ENCODE measurements around the gene LETM1. TPM values are rescaled to one million over a fixed set of nuclear protein-coding genes. Genes with fewer than 3 reads are reported as not detected.

Gene LETM1
- polyA plus RNA-seq, 1 donor: 15.2 TPM

DNA sequence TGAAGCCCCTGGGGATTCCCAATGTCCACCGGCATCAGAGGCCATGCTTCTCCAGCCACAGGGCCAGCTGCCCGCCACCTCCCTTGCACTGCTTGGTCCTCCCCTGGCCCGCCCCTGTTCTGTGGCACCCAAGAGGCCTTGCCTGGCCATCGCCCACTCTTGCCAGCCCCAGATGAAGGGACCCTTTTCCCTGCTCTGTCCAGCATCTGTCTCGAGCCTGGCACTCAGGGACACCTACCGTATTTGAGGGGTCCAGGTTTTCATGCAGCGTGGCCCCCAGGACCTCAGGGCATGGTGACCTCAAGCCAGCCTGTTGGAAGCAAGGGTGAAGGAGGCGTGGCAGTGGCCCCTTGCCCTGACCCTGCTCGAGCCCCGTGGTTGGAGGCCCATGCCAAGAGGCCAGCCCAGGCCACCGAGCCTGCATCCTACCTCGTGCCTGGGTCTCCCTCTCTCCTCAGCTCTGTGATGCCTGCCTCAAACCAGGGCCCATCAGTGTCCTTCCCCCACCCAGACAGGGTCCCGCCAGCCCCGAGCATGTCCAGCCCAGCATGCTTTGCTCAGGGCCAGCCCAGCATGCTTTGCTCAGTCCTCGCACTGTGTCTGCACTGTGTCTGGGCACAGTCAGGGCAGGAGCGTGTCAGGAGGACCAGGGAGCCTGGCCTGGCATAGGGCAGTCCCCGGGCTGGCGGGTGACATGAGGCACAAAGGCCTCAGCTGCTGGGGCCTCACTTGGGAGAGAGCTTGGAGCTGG lies 77.1 kb downstream of the LETM1 start:
- no peak for DNase-seq (ENCODE audit: low read depth)

DNA sequence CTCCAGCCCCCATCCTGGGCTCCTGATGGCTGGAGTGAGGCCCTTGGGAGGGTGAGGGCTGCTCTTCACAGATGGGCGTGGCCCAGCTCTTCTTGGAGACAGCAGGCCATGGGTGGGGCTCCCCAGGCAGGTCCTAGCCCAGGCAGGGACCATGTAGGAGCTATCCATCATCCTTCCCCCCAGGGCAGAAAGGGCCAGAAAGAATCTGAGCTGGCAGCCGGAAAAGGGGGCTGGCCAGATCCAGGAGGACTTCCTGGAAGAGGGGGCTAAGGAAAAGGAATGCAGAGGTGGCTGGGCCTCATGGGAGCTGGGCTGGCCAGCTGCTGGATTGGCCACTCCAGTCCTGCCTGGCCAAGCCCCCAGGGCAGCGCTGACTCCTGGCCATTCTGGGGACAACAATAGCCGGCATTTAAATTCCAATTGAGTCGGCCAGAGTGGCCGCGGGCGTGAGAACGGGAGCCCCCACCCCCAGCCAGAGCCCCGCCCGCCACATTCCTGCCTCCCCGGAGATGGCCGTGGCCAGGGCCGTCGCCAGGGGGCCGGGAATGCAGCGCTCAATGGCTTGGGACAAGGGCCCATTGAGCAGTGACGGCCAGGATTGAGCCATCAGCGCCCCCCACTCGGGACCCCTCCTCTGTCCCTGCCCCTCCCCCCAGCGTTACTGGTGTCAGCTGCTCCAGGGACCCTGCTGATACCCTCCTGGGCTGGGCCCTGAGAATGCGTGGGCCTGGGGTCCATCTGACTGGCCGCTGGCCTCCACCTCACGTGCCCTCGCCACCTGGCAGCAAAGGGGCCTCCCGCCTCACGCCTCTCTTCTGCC lies 77.9 kb downstream of the LETM1 start:
- DNase-seq (ENCODE audit: low read depth): no peak

GRCh38 chr4:1776521-1777161 lies 79.3 kb downstream of the LETM1 start:
- DNase-seq (ENCODE audit: low read depth): no peak

DNA sequence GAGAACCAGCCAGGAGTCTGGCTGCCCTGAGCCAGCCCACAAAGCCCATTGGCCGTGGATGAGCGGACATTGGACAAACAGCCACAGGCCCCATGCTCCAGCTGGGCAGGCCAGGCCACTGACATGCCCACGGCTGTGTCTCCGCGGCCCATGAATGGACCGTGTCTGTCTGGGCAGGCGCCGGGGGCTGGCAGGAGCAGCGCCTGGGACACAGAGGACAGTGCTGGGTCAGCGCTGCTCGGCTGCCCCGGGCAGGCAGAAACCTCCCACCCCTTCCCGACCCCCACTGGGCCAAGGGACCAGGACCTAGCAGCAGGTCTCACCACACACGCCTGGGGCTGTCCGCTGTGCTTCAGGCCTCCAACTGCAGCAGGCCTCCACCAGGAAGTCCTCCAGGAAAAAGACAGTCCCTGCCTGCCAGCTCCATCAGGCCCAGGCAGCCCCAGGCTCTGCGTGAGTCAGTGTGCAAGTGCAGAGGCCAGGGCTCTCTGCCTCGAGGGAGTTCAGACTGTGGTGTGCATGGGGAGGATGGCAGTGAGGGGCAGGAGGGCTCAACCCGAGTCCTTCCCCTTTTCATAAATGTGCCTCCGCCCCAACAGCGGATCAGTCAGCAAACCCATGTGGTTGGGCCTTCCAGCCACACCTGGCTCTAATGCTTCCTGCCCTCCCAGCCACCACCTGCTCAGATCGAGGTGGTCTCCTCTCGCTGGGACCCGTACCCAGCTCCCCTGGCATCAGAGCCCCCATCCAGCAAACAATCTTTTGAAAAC lies 80.0 kb downstream of the LETM1 start:
- no peak for DNase-seq (ENCODE audit: low read depth)

DNA sequence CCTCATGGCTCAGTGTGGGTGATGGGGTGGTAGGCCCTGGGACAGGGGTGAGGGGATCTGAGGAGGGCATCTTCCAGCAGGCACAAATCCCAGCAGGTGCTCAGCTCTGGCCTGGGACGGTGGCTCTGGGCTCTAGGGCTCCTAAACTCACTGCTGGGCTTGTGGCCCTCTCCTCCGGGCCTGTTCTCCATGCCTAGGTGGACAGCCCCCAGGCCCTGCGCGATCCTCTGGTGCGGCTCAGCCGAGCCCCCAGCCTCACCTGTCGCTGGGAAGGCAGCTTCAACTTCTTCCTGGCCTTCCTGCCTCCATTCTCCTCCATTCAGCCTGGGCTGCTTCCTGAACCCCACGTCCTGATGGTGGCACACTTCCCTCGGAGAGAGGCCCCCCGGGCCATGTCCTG lies 82.2 kb downstream of the LETM1 start:
- DNase-seq (ENCODE audit: low read depth): no peak

GRCh38 chr4:1772853-1773538 lies 83.0 kb downstream of the LETM1 start:
- no peak for DNase-seq (ENCODE audit: low read depth)

GRCh38 chr4:1771555-1772305 lies 84.2 kb downstream of the LETM1 start:
- no peak for DNase-seq (ENCODE audit: low read depth)

DNA sequence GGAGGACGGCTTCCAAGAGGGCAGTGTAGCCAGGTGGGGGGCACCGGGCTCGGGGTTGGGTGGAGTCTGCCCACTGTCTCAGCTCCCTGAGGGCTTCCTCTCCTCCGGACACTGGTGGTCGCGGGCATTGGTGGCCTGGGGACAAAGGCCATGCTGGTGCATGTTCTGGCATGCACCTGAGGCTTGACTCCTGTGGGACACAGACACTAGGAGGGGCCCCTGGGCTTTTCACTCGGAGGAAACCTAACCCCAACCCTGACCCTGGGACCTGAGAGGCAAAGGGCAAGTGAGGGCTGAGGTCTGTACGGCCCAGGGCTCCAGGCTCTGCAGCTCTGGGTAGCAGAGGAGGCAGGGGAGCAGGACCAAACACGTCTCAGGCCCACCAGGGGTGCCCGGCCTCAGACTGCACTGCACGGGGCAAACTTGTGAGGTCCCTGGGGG lies 85.1 kb downstream of the LETM1 start:
- DNase-seq (ENCODE audit: low read depth): no peak

DNA sequence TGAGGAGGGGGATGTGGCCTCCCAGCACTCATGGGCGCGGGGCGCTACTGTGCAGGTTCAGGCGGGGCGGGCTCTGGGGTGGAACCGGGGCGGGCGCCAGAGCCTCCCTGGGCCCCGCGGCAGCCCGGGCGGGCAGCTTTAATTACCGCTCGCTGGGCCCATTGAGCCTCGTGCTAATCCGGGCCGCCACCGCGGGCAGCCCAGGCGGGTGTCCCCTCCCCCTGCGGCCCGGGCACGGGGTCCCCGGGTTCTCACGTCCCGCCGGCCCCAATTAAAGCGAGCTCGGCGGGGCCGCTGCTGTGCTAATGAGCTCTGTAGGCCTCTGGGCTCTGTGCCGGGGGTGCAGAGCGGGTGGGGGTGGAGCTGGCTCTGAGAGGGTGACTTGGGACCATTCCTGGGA lies 85.7 kb downstream of the LETM1 start:
- no peak for DNase-seq (ENCODE audit: low read depth)

- no peak for DNase-seq (ENCODE audit: low read depth)
Measured at GRCh38 chr4:1769692-1770091, 86.3 kb downstream of the LETM1 start.

DNA sequence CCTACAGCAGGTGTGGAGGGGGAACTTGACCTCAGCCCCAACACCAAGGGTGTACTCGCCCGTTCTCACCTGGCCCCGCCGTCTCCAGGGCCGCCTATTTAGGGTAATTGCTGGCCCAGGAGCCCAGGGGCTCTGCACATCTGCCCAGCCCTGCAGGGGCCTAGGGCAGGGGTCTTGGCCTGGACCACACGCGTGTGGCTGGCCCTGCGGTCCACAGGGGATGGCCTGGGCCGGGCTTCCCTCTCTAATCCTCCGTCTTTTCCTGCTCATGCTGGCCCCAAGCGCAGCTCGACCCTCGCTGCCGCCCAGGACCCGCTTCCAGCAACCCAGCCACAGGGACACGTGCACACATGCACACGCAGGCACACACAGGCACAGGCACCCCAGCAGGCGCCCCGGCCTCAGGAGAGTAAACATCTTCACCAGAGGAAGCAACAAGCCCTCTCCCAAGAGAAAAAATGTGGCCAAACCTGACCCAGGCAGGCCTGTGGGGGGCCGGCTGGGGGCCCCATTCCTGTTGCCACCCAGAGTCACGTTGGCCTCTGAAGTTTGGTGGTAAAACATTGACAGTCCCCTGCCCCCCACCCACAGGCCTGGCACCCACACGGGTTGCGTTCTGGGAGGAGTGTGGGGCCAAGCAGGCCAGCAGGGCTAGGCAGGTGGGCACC lies 87.5 kb downstream of the LETM1 start:
- no peak for DNase-seq (ENCODE audit: low read depth)

DNA sequence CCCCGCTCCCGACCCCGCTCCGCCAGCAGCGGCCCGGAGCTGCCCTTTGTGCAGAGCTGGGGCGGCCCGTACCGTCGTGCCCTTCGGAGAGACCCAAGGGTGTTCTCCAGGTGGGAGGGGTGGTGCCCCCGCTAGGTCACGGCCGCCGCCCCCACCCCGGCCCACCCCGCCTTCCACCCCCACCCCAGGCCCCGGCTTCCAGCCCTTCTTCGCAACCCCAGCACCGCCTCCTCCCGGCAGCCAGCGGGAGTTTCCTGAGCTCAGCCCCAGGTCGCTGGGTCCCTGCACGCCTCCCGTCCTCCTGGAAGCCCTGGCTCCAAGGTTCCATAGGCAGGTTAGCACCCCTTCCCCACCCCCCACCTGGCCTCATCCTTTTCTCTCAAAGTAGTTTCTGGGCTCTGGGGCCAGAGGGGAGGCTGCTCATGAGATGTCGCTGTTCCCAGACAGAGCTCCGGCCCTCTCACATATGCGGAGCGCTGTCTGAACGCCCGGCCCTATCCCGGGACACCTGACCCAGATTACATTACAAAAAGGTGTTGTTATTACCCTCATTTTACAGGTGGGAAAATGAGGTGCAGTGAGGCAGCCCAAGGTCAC lies 88.1 kb downstream of the LETM1 start:
- DNase-seq (ENCODE audit: low read depth): no peak

DNA sequence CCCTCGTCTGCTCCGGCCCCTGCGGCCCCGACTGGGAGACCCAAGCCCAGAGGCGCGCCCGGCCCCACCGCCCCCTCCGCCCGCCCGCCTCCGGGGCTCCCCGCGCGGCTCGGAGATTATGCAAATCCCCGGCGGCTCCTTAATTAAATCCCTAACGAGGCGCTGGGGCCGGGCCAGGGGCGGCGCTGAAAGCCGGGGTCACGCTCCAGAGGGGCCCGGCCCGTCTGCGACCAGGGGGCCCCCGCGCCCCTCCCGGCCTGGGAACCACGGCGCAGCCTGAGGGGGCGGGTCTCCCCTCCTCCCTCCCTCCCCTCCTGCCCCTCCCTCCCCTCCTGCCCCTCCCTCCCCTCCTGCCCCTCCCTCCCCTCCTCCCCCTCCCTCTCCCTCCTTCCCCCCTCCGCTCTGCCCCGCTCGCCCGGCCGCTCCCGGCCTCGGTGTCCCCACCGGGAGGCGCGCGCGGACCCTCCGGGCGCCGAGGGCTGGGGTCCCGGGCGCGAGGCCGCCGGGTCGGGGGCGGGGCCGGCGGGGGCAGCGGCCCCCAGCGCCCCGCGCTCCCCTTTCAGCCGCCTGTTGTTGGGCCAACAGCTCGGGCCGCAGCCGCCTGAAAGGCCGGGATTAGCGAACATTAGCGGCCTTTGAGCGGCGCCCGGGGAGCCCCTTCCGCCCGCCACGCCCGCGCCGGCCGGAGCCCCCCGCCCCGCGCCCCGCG lies 88.7 kb downstream of the LETM1 start:
- DNase-seq (ENCODE audit: low read depth): no peak

DNA sequence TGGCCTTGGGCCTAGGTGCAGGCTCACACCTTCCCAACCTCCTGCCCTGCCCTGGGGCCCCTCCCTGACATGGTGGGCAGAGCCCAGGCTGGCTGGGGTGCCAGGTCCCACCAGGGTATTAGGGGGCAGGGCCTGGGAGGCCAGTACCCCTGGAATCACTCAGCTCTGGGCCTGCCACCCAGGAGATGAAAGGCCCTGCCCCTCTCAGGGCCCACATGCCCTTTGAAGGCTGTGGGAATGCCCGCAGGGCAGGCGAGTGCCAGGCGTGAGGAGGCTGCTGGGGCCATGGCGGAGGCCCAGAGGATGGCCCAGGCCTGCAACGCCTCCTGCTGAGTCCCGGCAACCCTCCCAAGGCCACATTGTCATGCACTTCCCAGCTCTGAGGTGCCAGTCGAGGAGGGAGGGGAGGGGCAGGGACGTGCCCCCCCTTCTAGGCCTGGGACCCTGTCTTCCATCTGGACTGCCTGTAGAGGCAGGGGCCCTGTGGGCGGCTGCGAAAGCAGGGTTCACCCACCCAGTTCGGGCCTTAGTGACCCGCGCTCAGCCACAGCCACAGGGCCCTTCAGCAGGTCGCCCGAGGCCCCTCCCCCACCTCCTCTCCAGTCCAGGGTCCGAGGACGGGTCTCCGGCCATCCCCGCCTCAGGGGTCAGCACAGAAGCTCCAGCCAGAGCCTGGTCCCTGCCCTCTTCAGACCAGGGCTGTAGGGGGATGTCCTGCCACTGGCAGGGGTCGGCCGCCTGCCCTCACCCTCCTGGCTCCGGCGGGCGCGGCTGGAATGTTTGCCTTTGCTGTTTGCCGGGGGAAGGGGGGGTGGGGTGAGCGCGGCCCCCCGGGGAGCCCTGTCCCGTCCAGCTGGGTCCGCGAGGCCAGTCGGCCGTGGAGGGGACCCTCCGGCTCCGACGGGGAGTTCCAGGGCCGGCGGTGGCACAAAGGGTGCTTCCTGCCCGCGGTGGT lies 89.6 kb downstream of the LETM1 start:
- no peak for DNase-seq (ENCODE audit: low read depth)

DNA sequence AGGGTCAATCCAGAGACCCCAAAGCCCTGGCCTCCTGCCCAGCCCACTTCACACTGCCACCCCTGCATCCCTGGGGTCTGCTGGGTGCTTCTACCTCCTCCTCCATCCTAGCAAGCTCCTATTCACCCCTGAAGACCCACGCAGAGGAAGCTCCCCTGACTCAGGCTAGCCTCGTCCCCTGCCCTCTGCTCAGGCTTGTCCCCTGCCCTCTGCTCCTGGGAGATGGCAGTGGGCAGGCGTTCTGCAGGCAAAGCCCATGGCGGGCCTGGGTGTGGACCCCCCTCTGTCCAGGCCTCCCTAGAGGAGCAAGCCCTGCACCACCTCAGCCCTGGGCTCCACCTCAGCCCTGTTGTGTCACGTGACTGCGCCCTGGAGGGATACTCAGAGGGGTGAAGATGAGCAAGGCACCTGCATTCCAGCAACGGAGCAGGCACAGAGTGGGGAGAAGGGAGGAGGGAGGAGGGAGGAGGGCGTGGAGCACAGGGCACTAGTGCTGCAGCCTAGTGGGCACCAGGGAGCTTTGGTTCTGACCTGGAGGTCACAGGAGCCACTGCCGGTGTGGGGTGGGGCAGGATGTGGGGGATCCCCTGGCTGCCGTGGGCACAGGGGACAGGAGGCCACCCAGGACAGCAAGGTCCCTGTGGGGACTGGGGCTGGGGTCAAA lies 90.4 kb downstream of the LETM1 start:
- DNase-seq (ENCODE audit: low read depth): no peak

GRCh38 chr4:1764670-1765069 lies 91.3 kb downstream of the LETM1 start:
- DNase-seq (ENCODE audit: low read depth): no peak

DNA sequence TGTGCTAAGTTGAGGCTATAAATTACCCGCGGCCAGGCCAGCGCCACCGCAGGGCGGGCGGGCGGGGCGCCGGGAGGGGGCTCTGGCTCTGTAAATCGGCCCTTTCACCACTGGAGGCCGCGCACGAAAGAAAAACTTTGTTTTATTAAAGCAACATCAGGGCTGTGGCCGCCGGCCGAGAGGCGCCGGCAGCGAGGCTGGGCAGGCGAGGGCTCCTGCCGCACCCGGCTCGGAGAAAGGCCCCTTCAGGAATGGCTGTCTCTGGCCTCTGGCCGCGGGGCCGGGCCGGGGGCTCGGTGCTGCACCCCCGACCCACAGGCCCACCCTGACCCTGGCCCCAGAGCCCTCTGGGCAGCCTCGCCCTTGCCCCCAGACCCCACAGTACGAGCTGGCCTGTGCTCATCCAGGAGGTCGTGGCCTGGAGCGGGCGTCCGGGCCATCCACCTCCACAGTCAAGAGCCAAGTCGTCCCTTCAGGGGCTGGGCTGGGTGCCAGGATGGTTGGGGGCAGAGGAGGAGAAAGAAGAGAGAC lies 92.3 kb downstream of the LETM1 start:
- DNase-seq (ENCODE audit: low read depth): no peak

Data from forelimb muscle (tissue), 1 donor.